ENCODE measurements around the gene DHX38. TPM values are rescaled to one million over a fixed set of nuclear protein-coding genes. Genes with fewer than 3 reads are reported as not detected.
"Not testable (repeated sequence)": the region's sequence is repeated elsewhere in the genome, so short reads cannot be mapped to it uniquely, and the experiment has no call there.

DHX38 gene
- total RNA-seq = 31.4 and 36.6 TPM in 2 replicates

GRCh38 chr16:72093448-72094265 lies at the start of gene DHX38, which contains the start of gene TXNL4B:
DHX38 (plus strand) TSS chr16:72093847; CDS start chr16:72096158, 2,311 bp downstream.
TXNL4B (minus strand) TSS chr16:72093620; CDS start chr16:72090749, 2,871 bp downstream.
- H3K4me3 ChIP-seq (ENCODE audit: low read depth, low read length) = peak within 1 kb of the TSS; percentile 99
- peak; percentile 94 for DNase-seq (ENCODE audit: low read depth)
- TF ChIP-seq, protein P1, sequence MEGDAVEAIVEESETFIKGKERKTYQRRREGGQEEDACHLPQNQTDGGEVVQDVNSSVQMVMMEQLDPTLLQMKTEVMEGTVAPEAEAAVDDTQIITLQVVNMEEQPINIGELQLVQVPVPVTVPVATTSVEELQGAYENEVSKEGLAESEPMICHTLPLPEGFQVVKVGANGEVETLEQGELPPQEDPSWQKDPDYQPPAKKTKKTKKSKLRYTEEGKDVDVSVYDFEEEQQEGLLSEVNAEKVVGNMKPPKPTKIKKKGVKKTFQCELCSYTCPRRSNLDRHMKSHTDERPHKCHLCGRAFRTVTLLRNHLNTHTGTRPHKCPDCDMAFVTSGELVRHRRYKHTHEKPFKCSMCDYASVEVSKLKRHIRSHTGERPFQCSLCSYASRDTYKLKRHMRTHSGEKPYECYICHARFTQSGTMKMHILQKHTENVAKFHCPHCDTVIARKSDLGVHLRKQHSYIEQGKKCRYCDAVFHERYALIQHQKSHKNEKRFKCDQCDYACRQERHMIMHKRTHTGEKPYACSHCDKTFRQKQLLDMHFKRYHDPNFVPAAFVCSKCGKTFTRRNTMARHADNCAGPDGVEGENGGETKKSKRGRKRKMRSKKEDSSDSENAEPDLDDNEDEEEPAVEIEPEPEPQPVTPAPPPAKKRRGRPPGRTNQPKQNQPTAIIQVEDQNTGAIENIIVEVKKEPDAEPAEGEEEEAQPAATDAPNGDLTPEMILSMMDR (conservative IDR thresholded peaks at IDR 0.05; ENCODE audit: low read depth, low read length) = no peak

DNA sequence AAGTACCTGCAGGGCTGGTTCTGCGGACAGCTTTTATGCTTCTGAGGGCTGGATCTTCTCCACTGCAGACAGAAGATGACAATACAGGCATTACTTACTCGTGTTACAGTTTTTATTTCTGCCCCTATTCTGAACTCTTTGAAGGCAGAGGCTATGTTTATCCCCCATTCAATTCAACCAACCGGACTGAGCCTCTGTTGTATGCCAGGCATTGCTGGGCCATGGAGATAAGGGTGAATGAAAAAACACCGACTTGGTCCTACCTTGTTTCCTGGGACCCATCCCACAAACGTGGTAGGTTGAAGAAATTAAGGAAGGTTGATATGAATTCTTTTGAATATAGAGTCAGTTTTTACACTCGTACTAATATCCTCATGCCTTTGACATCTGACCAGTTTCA lies 49.4 kb upstream of the DHX38 start:
- no peak overlapping the region for H3K4me3 ChIP-seq (ENCODE audit: low read depth, low read length)
- DNase-seq (ENCODE audit: low read depth) = no peak
- TF ChIP-seq, protein P1 (conservative IDR thresholded peaks at IDR 0.05; ENCODE audit: low read depth, low read length) = no peak

GRCh38 chr16:72044825-72045359 lies 48.8 kb upstream of the DHX38 start:
- no peak overlapping the region for H3K4me3 ChIP-seq (ENCODE audit: low read depth, low read length)
- TF ChIP-seq, protein P1 (conservative IDR thresholded peaks at IDR 0.05; ENCODE audit: low read depth, low read length) = no peak
- DNase-seq (ENCODE audit: low read depth) = no peak

- TF ChIP-seq, protein P1 (conservative IDR thresholded peaks at IDR 0.05; ENCODE audit: low read depth, low read length) = no peak
- DNase-seq (ENCODE audit: low read depth) = no peak
- H3K4me3 ChIP-seq (ENCODE audit: low read depth, low read length) = no peak overlapping the region
Observed at GRCh38 chr16:72049110-72049509, 44.5 kb upstream of the DHX38 start.

- no peak for DNase-seq (ENCODE audit: low read depth)
- H3K4me3 ChIP-seq (ENCODE audit: low read depth, low read length) = no peak overlapping the region
- TF ChIP-seq, protein P1 (conservative IDR thresholded peaks at IDR 0.05; ENCODE audit: low read depth, low read length) = no peak
Observed at GRCh38 chr16:72050769-72051464, 42.7 kb upstream of the DHX38 start.

DNA sequence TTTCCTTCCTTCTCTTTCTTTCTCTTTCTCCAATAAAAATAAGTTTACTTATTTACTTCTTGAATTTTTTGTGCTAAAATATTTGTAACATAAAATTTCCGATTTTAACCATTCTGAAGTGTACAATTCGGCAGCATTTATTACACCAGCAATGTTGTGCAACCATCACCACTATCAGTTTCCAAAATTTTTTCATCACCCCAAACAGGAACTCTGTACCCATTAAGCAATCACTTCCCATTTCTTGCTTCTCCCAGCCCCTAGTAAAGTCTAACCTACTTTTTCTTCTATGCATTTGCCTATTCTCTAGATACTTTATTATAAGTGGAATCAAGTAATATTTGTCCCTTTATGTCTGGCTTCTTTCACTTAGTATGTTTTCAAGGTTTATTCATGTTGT lies 41.8 kb upstream of the DHX38 start:
- TF ChIP-seq, protein P1 (conservative IDR thresholded peaks at IDR 0.05; ENCODE audit: low read depth, low read length) = no peak
- H3K4me3 ChIP-seq (ENCODE audit: low read depth, low read length) = no peak overlapping the region
- no peak for DNase-seq (ENCODE audit: low read depth)

DNA sequence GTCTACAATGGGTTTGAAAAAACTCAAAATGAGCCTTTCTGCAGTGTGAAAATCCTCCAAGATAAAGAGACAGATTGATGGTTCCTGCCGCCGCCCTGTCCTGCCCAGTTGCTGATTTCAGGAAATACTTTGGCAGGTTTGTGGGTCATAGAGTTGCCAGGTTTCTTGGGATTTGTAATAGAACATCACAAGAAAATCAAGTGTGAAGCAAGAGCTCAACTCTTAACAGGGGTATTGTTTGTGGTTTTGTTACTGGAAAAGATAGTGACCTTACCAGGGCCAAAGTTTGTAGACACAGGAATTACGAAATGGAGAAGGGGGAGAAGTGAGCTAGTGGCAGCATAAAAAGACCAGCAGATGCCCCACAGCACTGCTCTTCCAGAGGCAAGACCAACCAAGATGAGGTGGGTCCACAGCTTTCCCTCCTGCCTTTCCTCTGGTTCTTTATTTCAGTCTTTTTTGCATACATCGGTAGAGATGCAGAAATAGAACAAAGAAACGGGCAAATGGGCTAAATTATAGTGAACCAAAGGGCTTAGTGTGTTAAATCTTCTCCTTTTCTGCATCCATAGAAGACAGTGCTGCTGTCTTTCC lies 39.3 kb upstream of the DHX38 start, which contains the start of gene HP:
Gene HP (plus strand): TSS at position 252 of the 594 bp plus-strand sequence. CDS start 148 bp downstream, at position 400.
- not testable (repeated sequence) for DNase-seq (ENCODE audit: low read depth); H3K4me3 ChIP-seq (ENCODE audit: low read depth, low read length)
